Posterior vena cava (tissue), 2 donors: ENCODE results near the gene SEMA6D. TPM values are rescaled to one million over a fixed set of nuclear protein-coding genes. Genes with fewer than 3 reads are reported as not detected.

Source experiments
- DNase-seq: peaks from one replicate; pipeline ENCODE4 v3.0.0-alpha.2; 2020; ENCODE audit warnings: low spot score
- intact Hi-C, 2 donors: fragments of 100-400 bp; cut with DNase I; formaldehyde crosslinking; loops; one replicate each; pipeline versions ENCODE4 v1.14.1 to v1.14.2; 2022 to 2023
- total RNA-seq, 2 donors: library from RNA; stranded (reverse); fragmentation: NEBNext Ultra II Directional; extraction: Animal tissue kit (Norgen Biotek cat#: 25700); gene quantifications; one replicate each; pipeline ENCODE4 v1.2.1, GENCODE V29; 2021
- donor health status: DM: yes; HTN: yes; CAD: no.
- donor health status: DM: yes; HTN: yes; CAD: no.

The SEMA6D gene
- total RNA-seq, 2 donors from 2014 or later, result 3.6 to 7.5 TPM

- intact Hi-C loops, result no loop called here
- no peak for DNase-seq
Measured at GRCh38 chr15:47741082-47741481, 23.8 kb downstream of the SEMA6D start.

- DNase-seq, result no peak
- intact Hi-C loops, result no loop called here
Measured at GRCh38 chr15:47741907-47742306, 24.6 kb downstream of the SEMA6D start.

GRCh38 chr15:47742334-47742733, 25.0 kb downstream of the SEMA6D start:
- DNase-seq, result no peak
- intact Hi-C loops, result no loop called here

- no peak for DNase-seq
- intact Hi-C loops, result no loop called here
Measured at GRCh38 chr15:47742742-47743141, 25.4 kb downstream of the SEMA6D start.

GRCh38 chr15:47743385-47743784, 26.1 kb downstream of the SEMA6D start:
- intact Hi-C loops, result no loop called here
- no peak for DNase-seq

GRCh38 chr15:47743886-47744285, 26.6 kb downstream of the SEMA6D start:
- intact Hi-C loops, result no loop called here
- no peak for DNase-seq

- no peak for DNase-seq
- intact Hi-C loops, result no loop called here
Measured at GRCh38 chr15:47744496-47744895, 27.2 kb downstream of the SEMA6D start.

- DNase-seq, result no peak
- intact Hi-C loops, result no loop called here
Measured at GRCh38 chr15:47744973-47745372, 27.7 kb downstream of the SEMA6D start.

- intact Hi-C loops, result no loop called here
- no peak for DNase-seq
Measured at GRCh38 chr15:47746516-47746915, 29.2 kb downstream of the SEMA6D start.

- DNase-seq, result no peak
- intact Hi-C loops, result no loop called here
Measured at GRCh38 chr15:47750030-47750739, 32.9 kb downstream of the SEMA6D start.

GRCh38 chr15:47750740-47751262, 33.5 kb downstream of the SEMA6D start:
- intact Hi-C loops, result no loop called here
- DNase-seq, result no peak

GRCh38 chr15:47753591-47753990, 36.3 kb downstream of the SEMA6D start:
- no peak for DNase-seq
- intact Hi-C loops, result no loop called here

- no peak for DNase-seq
- intact Hi-C loops, result no loop called here
Measured at GRCh38 chr15:47754312-47754711, 37.0 kb downstream of the SEMA6D start.

GRCh38 chr15:47755941-47756340, 38.6 kb downstream of the SEMA6D start:
- intact Hi-C loops, result loop anchor here in 1 of 2 donors (5.0 kb wide), 1 partner anchor 491 kb away; no protein-coding TSS in a partner anchor
- DNase-seq, result no peak

GRCh38 chr15:47756872-47757271, 39.6 kb downstream of the SEMA6D start:
- intact Hi-C loops, result loop anchor here in 1 of 2 donors (5.0 kb wide), 1 partner anchor 490 kb away; no protein-coding TSS in a partner anchor
- DNase-seq, result no peak

GRCh38 chr15:47757331-47757730, 40.0 kb downstream of the SEMA6D start:
- intact Hi-C loops, result loop anchor here in 1 of 2 donors (5.0 kb wide), 1 partner anchor 490 kb away; no protein-coding TSS in a partner anchor
- DNase-seq, result no peak

GRCh38 chr15:47762621-47763020, 45.3 kb downstream of the SEMA6D start:
- DNase-seq, result no peak
- intact Hi-C loops, result no loop called here

- no peak for DNase-seq
- intact Hi-C loops, result no loop called here
Measured at GRCh38 chr15:47764666-47765065, 47.4 kb downstream of the SEMA6D start.

- intact Hi-C loops, result no loop called here
- no peak for DNase-seq
Measured at GRCh38 chr15:47766406-47766805, 49.1 kb downstream of the SEMA6D start.

GRCh38 chr15:47767035-47767434, 49.7 kb downstream of the SEMA6D start:
- intact Hi-C loops, result no loop called here

GRCh38 chr15:47768735-47769134, 51.4 kb downstream of the SEMA6D start:
- intact Hi-C loops, result no loop called here
- no peak for DNase-seq

More at GRCh38 chr15:47767035-47767434, 49.7 kb downstream of the SEMA6D start:
- no peak for DNase-seq
